GM12878 (cell line): ENCODE measurements around the gene LAMP1. TPM values are rescaled to one million over a fixed set of nuclear protein-coding genes. Genes with fewer than 3 reads are reported as not detected.
A peak's percentile ranks its signal among the peaks of the same experiment; 100 is the strongest.

ENCODE experiments used
- ATAC-seq: fragments of 200-7000 bp; cut with Tn5 transposase; 3 replicates; pipeline ENCODE4 v1.9.1; 2020; ENCODE audit warnings: mild to moderate bottlenecking, moderate library complexity
- BruUV-seq: library from RNA; stranded (reverse); fragments of 400-500 nt; replicated peaks from 2 replicates; lab custom pipeline; 2021; lab: Mats Ljungman, UMichigan
- CTCF ChIA-PET: fragments of 300-600 bp; sonication (Branson Sonifier 250); formaldehyde crosslinking; extraction: SDS; loops from one replicate; lab custom pipeline; 2021; ENCODE audit warnings: inconsistent platforms; lab: Yijun Ruan, JAX
- POLR2A ChIA-PET: fragments of 350-600 bp; formaldehyde crosslinking; extraction: SDS; loops from one replicate; lab custom pipeline; 2021; ENCODE audit warnings: inconsistent platforms; lab: Charles Lee
- RAD21 ChIA-PET: fragments of 300-600 bp; sonication (Branson Sonifier 250); formaldehyde crosslinking; loops from one replicate; lab custom pipeline; 2023; ENCODE audit warnings: antibody characterized with exemption; ENCODE audit not compliant: unreplicated experiment; lab: Charles Lee
- SMC1A ChIA-PET: fragments of 300-600 bp; sonication (Branson Sonifier 250); formaldehyde crosslinking; loops from one replicate; lab custom pipeline; 2023; ENCODE audit not compliant: unreplicated experiment, uncharacterized antibody; lab: Charles Lee
- DNase-seq: peaks from one replicate; pipeline ENCODE4 v3.0.0-alpha.2; 2011; ENCODE audit warnings: low read depth, low spot score
- FAIRE-seq: peaks from 3 replicates; lab custom pipeline; 2011; peaks lifted over from hg19 to GRCh38; lab: Jason Lieb, UNC
- H2AFZ ChIP-seq: 2 replicates; pipeline ENCODE4 v1.6.0; 2011; ENCODE audit warnings: low read depth, low read length, control low read depth; ENCODE audit not compliant: control insufficient read depth
- H3K27ac ChIP-seq: 2 replicates; pipeline ENCODE4 v1.5.1; 2011; ENCODE audit warnings: control low read depth; ENCODE audit not compliant: control insufficient read depth, insufficient read depth
- H3K27me3 ChIP-seq, 2 experiments: replicated peaks in 1 of 2; 2 replicates each; pipeline versions ENCODE4 v1.6.0 to v1.6.1; 2011; ENCODE audit warnings: low read length in 1 of 2; ENCODE audit not compliant: control insufficient read depth in 2 of 2, insufficient read depth in 2 of 2
- H3K36me3 ChIP-seq, 2 experiments: 2 replicates each; pipeline ENCODE4 v1.5.1; 2011; ENCODE audit warnings: low read length in 1 of 2; ENCODE audit not compliant: control insufficient read depth in 2 of 2, insufficient read depth in 2 of 2
- H3K4me1 ChIP-seq: 2 replicates; pipeline ENCODE4 v1.6.1; 2011; ENCODE audit warnings: mild to moderate bottlenecking, low read length, moderate library complexity, mixed read lengths; ENCODE audit not compliant: control insufficient read depth, insufficient read depth
- H3K4me2 ChIP-seq: 2 replicates; pipeline ENCODE4 v1.6.0; 2011; ENCODE audit warnings: control low read depth; ENCODE audit not compliant: control insufficient read depth, insufficient read depth
- H3K4me3 ChIP-seq: fragments of 200-600 bp; sonication (generic); 2 replicates; pipeline ENCODE4 v1.5.1; 2016
- H3K79me2 ChIP-seq: 2 replicates; pipeline ENCODE4 v1.6.0; 2011; ENCODE audit warnings: low read length; ENCODE audit not compliant: control insufficient read depth, insufficient read depth
- H3K9ac ChIP-seq: 2 replicates; pipeline ENCODE4 v1.8.0; 2011; ENCODE audit warnings: low read length, control low read depth, mixed read lengths; ENCODE audit not compliant: control insufficient read depth, insufficient read depth
- H3K9me3 ChIP-seq: replicated peaks from 3 replicates; pipeline ENCODE4 v1.5.1; 2011; ENCODE audit warnings: mild to moderate bottlenecking, low read length; ENCODE audit not compliant: control insufficient read depth, insufficient read depth
- H4K20me1 ChIP-seq: 2 replicates; pipeline ENCODE4 v1.6.0; 2011; ENCODE audit not compliant: control insufficient read depth, insufficient read depth
- BACH1 ChIP-seq: fragments of 450-650 bp; IDR thresholded peaks from 2 replicates; pipeline ENCODE4 v1.6.1; 2017; ENCODE audit warnings: mild to moderate bottlenecking, borderline replicate concordance
- CREM ChIP-seq: IDR thresholded peaks from 2 replicates; pipeline ENCODE4 v1.6.1; 2014; ENCODE audit warnings: antibody characterized with exemption, low read depth
- ETV6 ChIP-seq, 2 experiments: fragments of 450-650 bp in 1 of 2; IDR thresholded peaks in 1 of 2; conservative IDR thresholded peaks in 1 of 2; 2 replicates each; pipeline ENCODE4 v1.6.1; 2014; ENCODE audit warnings: antibody characterized with exemption in 1 of 2, borderline replicate concordance in 1 of 2, low read depth in 1 of 2, mild to moderate bottlenecking in 1 of 2, moderate library complexity in 1 of 2
- GABPA ChIP-seq: IDR thresholded peaks from 2 replicates; pipeline ENCODE4 v1.6.1; 2014; ENCODE audit warnings: antibody characterized with exemption, low read depth, mild to moderate bottlenecking, inconsistent platforms
- KLF5 ChIP-seq: fragments of 450-650 bp; IDR thresholded peaks from 2 replicates; pipeline ENCODE4 v1.6.1; 2014; ENCODE audit warnings: mild to moderate bottlenecking; ENCODE audit not compliant: partially characterized antibody
- NBN ChIP-seq: fragments of 450-650 bp; IDR thresholded peaks from 2 replicates; pipeline ENCODE4 v1.6.1; 2016
- NFIC ChIP-seq: IDR thresholded peaks from 2 replicates; pipeline ENCODE4 v1.6.1; 2012; ENCODE audit warnings: low read depth, mild to moderate bottlenecking, inconsistent platforms, low read length, moderate library complexity
- POLR2AphosphoS5 ChIP-seq: IDR thresholded peaks from 2 replicates; pipeline ENCODE4 v1.6.1; 2011; ENCODE audit warnings: mild to moderate bottlenecking, low read length, inconsistent platforms
- PRDM15 ChIP-seq: fragments of 450-650 bp; formaldehyde crosslinking; IDR thresholded peaks from 2 replicates; pipeline ENCODE4 v1.4.0; 2020; ENCODE audit warnings: mild to moderate bottlenecking, moderate library complexity
- RUNX3 ChIP-seq: IDR thresholded peaks from 2 replicates; pipeline ENCODE4 v1.6.1; 2012; ENCODE audit warnings: low read length, inconsistent platforms
- SUZ12 ChIP-seq: fragments of 200-600 bp; sonication (generic); IDR thresholded peaks from one replicate; pipeline ENCODE4 v1.6.1; 2018; ENCODE audit warnings: antibody characterized with exemption, mild to moderate bottlenecking; ENCODE audit not compliant: unreplicated experiment
- WGBS: methylation state at CpG from one replicate; pipeline ENCODE4 v1.1.6; 2016; ENCODE audit warnings: low lambda C conversion rate; ENCODE audit not compliant: insufficient replicate concordance, insufficient coverage; ENCODE audit errors: missing lambda C conversion rate; 5-methylcytosine and 5-hydroxymethylcytosine counted together
- in situ Hi-C: fragments of 300-500 bp; cut with MboI; formaldehyde crosslinking; loops from 9 replicates; pipeline ENCODE4 v1.14.3; 2018; ENCODE audit warnings: mixed read lengths
- intact Hi-C: fragments of 100-400 bp; cut with micrococcal nuclease; formaldehyde crosslinking; loops from one replicate; pipeline ENCODE4 v1.14.2; 2022; ENCODE audit not compliant: unreplicated experiment
- polyA plus RNA-seq, 11 experiments: library from polyadenylated mRNA; depleted of rRNA in 4 of 11; unstranded in 6 of 11; stranded (reverse) in 5 of 11; fragments of >200 nt; fragmentation: Nextera tagmentation in 4 of 11; fragmentation: Illumina TruSeq in 1 of 11; extraction: Ambion mirVana in 4 of 11; extraction: Trizol in 1 of 11; gene quantifications; 1 replicate in 1 of 11; 2 replicates in 10 of 11; pipeline versions ENCODE4 v1.2.1 to v1.2.3, GENCODE V29; 2011 to 2016; ENCODE audit warnings: inconsistent platforms in 2 of 11, missing spikeins in 2 of 11, low read depth in 1 of 11
- total RNA-seq, 4 experiments: library from RNA; depleted of rRNA in 3 of 4; stranded (reverse); fragments of >200 nt in 3 of 4; fragmentation: Illumina TruSeq in 1 of 4; extraction: Trizol in 1 of 4; gene quantifications; 2 replicates each; pipeline versions ENCODE4 v1.2.1 to v1.2.3, GENCODE V29; 2013 to 2021

The LAMP1 gene
- total and polyA plus RNA-seq, 10 of the 15 experiments (the other 5 are each of a cell fraction or from before 2014, with no cell fraction given): 2.5 to 83.0 (median 32.7) TPM

GRCh38 chr13:113304121-113304520 is 7.1 kb downstream of the LAMP1 start (continued):
- TF ChIP-seq PRDM15 (CRISPR knock-in tag) (no peak), BACH1 (no peak), ETV6 (conservative IDR thresholded peaks at IDR 0.05 in 1 of 2, IDR thresholded peaks at IDR 0.05 in 1 of 2; ENCODE audit: borderline replicate concordance in 1 of 2, low read depth in 1 of 2) (no peak), CREM (no peak), RUNX3 (no peak)

- H3K9ac ChIP-seq: no peak overlapping the region
- no peak overlapping the region for H3K27ac ChIP-seq
- DNase-seq (no peak), FAIRE-seq (no peak), ATAC-seq (peak; percentile 31; the same call in 1 of the 3 replicates)
- in situ Hi-C loops: no loop called here
- WGBS: 83% methylated on average over 7 of the region's 7 CpGs
- no peak overlapping the region for H3K4me2 ChIP-seq
- H3K4me3 ChIP-seq: no peak overlapping the region
- ChIA-PET POLR2A (no interaction called here), SMC1A (interaction anchor here (0.9 kb wide), 1 partner anchor 52 kb away, joined by 4 read pairs; no protein-coding TSS in a partner anchor), CTCF (no interaction called here), RAD21 (no interaction called here)
- no peaks in the 10 kb centered on the region for H3K9me3 ChIP-seq
- H3K79me2 ChIP-seq: peaks cover 36% of the 10 kb centered on the region
- H3K27me3 ChIP-seq: no peaks in the 10 kb centered on the region
- TF ChIP-seq POLR2AphosphoS5: no peak
- TF ChIP-seq GABPA: no peak
- no peak for TF ChIP-seq NFIC
- TF ChIP-seq SUZ12: no peak
- no peak for TF ChIP-seq KLF5
- no peak for TF ChIP-seq NBN
- H3K36me3 ChIP-seq: peaks cover 0 to 6% of the 10 kb centered on the region in 2 experiments; a peak in 3 of 4 replicates
- H3K4me1 ChIP-seq: no peaks in the 10 kb centered on the region
- no TSS peak for BruUV-seq
- intact Hi-C loops: no loop called here
- no peaks in the 10 kb centered on the region for H4K20me1 ChIP-seq
- no peak overlapping the region for H2AFZ ChIP-seq
Measured at GRCh38 chr13:113305208-113305607, 8.2 kb downstream of the LAMP1 start.
